NT2/D1 (cell line): ENCODE data around the gene OR2AG2.

Experiments used
- SUZ12 ChIP-seq: IDR thresholded peaks from 2 replicates; pipeline ENCODE4 v1.6.1; 2011; ENCODE audit not compliant: insufficient read length, insufficient read depth; ENCODE audit errors: extremely low read depth
- YY1 ChIP-seq: IDR thresholded peaks from 2 replicates; pipeline ENCODE4 v1.6.1; 2011; ENCODE audit not compliant: insufficient read length, insufficient read depth
- ZNF274 ChIP-seq: IDR thresholded peaks from 2 replicates; pipeline ENCODE4 v1.6.1; 2011; ENCODE audit warnings: mild to moderate bottlenecking, low read depth, low read length

DNA sequence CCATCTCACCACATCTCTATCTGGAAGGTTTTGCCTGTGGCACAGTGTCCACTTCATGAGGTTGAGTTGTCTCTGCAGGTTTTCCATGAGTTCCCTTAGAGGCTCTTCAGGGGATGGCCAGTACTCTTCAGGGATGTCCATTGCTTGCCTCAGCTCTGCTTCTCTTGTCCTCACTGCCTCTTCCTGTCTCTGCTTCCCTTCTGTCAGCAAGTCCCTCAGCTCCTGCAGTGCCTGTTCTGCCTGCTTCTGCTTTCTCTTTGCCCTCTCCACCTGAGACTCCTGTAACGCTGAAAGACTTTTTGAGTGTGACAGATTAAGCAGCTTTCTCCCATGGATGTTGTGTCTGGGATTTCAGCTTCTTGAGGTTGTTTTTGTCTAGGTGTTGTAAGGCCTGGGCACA, 50.4 kb downstream of the OR2AG2 start:
- no peak for TF ChIP-seq YY1
- no peak for TF ChIP-seq ZNF274
- no peak for TF ChIP-seq SUZ12
